GM12878 (cell line): ENCODE data around the gene SNRPA1. TPM values are rescaled to one million over a fixed set of nuclear protein-coding genes. Genes with fewer than 3 reads are reported as not detected.

Source experiments
- ATAC-seq: fragments of 200-7000 bp; cut with Tn5 transposase; 3 replicates; pipeline ENCODE4 v1.9.1; 2020; ENCODE audit warnings: mild to moderate bottlenecking, moderate library complexity
- BruUV-seq: library from RNA; stranded (reverse); fragments of 400-500 nt; replicated peaks from 2 replicates; lab custom pipeline; 2021; lab: Mats Ljungman, UMichigan
- CTCF ChIA-PET: fragments of 300-600 bp; sonication (Branson Sonifier 250); formaldehyde crosslinking; extraction: SDS; loops from one replicate; lab custom pipeline; 2021; ENCODE audit warnings: inconsistent platforms; lab: Yijun Ruan, JAX
- POLR2A ChIA-PET: fragments of 350-600 bp; formaldehyde crosslinking; extraction: SDS; loops from one replicate; lab custom pipeline; 2021; ENCODE audit warnings: inconsistent platforms; lab: Charles Lee
- RAD21 ChIA-PET: fragments of 300-600 bp; sonication (Branson Sonifier 250); formaldehyde crosslinking; loops from one replicate; lab custom pipeline; 2023; ENCODE audit warnings: antibody characterized with exemption; ENCODE audit not compliant: unreplicated experiment; lab: Charles Lee
- SMC1A ChIA-PET: fragments of 300-600 bp; sonication (Branson Sonifier 250); formaldehyde crosslinking; loops from one replicate; lab custom pipeline; 2023; ENCODE audit not compliant: unreplicated experiment, uncharacterized antibody; lab: Charles Lee
- DNase-seq: peaks from one replicate; pipeline ENCODE4 v3.0.0-alpha.2; 2011; ENCODE audit warnings: low read depth, low spot score
- FAIRE-seq: peaks from 3 replicates; lab custom pipeline; 2011; peaks lifted over from hg19 to GRCh38; lab: Jason Lieb, UNC
- H2AFZ ChIP-seq: 2 replicates; pipeline ENCODE4 v1.6.0; 2011; ENCODE audit warnings: low read depth, low read length, control low read depth; ENCODE audit not compliant: control insufficient read depth
- H3K27ac ChIP-seq: 2 replicates; pipeline ENCODE4 v1.5.1; 2011; ENCODE audit warnings: control low read depth; ENCODE audit not compliant: control insufficient read depth, insufficient read depth
- H3K27me3 ChIP-seq, 2 experiments: replicated peaks in 1 of 2; 2 replicates each; pipeline versions ENCODE4 v1.6.0 to v1.6.1; 2011; ENCODE audit warnings: low read length in 1 of 2; ENCODE audit not compliant: control insufficient read depth in 2 of 2, insufficient read depth in 2 of 2
- H3K36me3 ChIP-seq, 2 experiments: 2 replicates each; pipeline ENCODE4 v1.5.1; 2011; ENCODE audit warnings: low read length in 1 of 2; ENCODE audit not compliant: control insufficient read depth in 2 of 2, insufficient read depth in 2 of 2
- H3K4me1 ChIP-seq: 2 replicates; pipeline ENCODE4 v1.6.1; 2011; ENCODE audit warnings: mild to moderate bottlenecking, low read length, moderate library complexity, mixed read lengths; ENCODE audit not compliant: control insufficient read depth, insufficient read depth
- H3K4me2 ChIP-seq: 2 replicates; pipeline ENCODE4 v1.6.0; 2011; ENCODE audit warnings: control low read depth; ENCODE audit not compliant: control insufficient read depth, insufficient read depth
- H3K4me3 ChIP-seq: fragments of 200-600 bp; sonication (generic); 2 replicates; pipeline ENCODE4 v1.5.1; 2016
- H3K79me2 ChIP-seq: 2 replicates; pipeline ENCODE4 v1.6.0; 2011; ENCODE audit warnings: low read length; ENCODE audit not compliant: control insufficient read depth, insufficient read depth
- H3K9ac ChIP-seq: 2 replicates; pipeline ENCODE4 v1.8.0; 2011; ENCODE audit warnings: low read length, control low read depth, mixed read lengths; ENCODE audit not compliant: control insufficient read depth, insufficient read depth
- H3K9me3 ChIP-seq: replicated peaks from 3 replicates; pipeline ENCODE4 v1.5.1; 2011; ENCODE audit warnings: mild to moderate bottlenecking, low read length; ENCODE audit not compliant: control insufficient read depth, insufficient read depth
- H4K20me1 ChIP-seq: 2 replicates; pipeline ENCODE4 v1.6.0; 2011; ENCODE audit not compliant: control insufficient read depth, insufficient read depth
- BMI1 ChIP-seq: fragments of 450-650 bp; IDR thresholded peaks from 2 replicates; pipeline ENCODE4 v1.6.1; 2016; ENCODE audit warnings: mild to moderate bottlenecking, moderate library complexity, borderline replicate concordance
- CBFB ChIP-seq: IDR thresholded peaks from 2 replicates; pipeline ENCODE4 v1.6.1; 2016; ENCODE audit warnings: antibody characterized with exemption, low read depth
- CHD1 ChIP-seq: IDR thresholded peaks from 2 replicates; pipeline ENCODE4 v1.6.1; 2012; ENCODE audit warnings: low read depth, low read length, improper control_type of control experiment
- FOXK2 ChIP-seq: fragments of 450-650 bp; IDR thresholded peaks from 2 replicates; pipeline ENCODE4 v1.6.1; 2017; ENCODE audit warnings: mild to moderate bottlenecking, moderate library complexity
- JUND ChIP-seq: IDR thresholded peaks from 2 replicates; pipeline ENCODE4 v1.6.1; 2012; ENCODE audit warnings: low read depth, mild to moderate bottlenecking, low read length, improper control_type of control experiment, moderate library complexity
- MAX ChIP-seq: IDR thresholded peaks from 2 replicates; pipeline ENCODE4 v1.6.1; 2012; ENCODE audit warnings: low read depth, low read length, improper control_type of control experiment
- MYB ChIP-seq: fragments of 150-350 bp; IDR thresholded peaks from 2 replicates; pipeline ENCODE4 v1.6.1; 2014; ENCODE audit warnings: mild to moderate bottlenecking, low read depth, low read length, borderline replicate concordance
- RELB ChIP-seq: fragments of 450-650 bp; IDR thresholded peaks from 2 replicates; pipeline ENCODE4 v1.6.1; 2017; ENCODE audit warnings: low read depth, mild to moderate bottlenecking, moderate library complexity
- RUNX3 ChIP-seq: IDR thresholded peaks from 2 replicates; pipeline ENCODE4 v1.6.1; 2012; ENCODE audit warnings: low read length, inconsistent platforms
- SIX5 ChIP-seq: IDR thresholded peaks from 2 replicates; pipeline ENCODE4 v1.6.1; 2011; ENCODE audit warnings: mild to moderate bottlenecking, low read depth, low read length, moderate library complexity; ENCODE audit not compliant: severe bottlenecking
- SKIL ChIP-seq: fragments of 450-650 bp; IDR thresholded peaks from 2 replicates; pipeline ENCODE4 v1.6.1; 2017; ENCODE audit warnings: mild to moderate bottlenecking, low read depth, inconsistent platforms; ENCODE audit not compliant: poor library complexity, severe bottlenecking
- SMAD5 ChIP-seq: IDR thresholded peaks from 2 replicates; pipeline ENCODE4 v1.6.1; 2016; ENCODE audit warnings: antibody characterized with exemption, low read depth
- SREBF1 ChIP-seq: IDR thresholded peaks from 2 replicates; pipeline ENCODE4 v1.6.1; 2012; ENCODE audit warnings: mild to moderate bottlenecking, low read length
- TBL1XR1 ChIP-seq: IDR thresholded peaks from 2 replicates; pipeline ENCODE4 v1.6.1; 2012; ENCODE audit warnings: low read depth, low read length, improper control_type of control experiment
- WRNIP1 ChIP-seq: IDR thresholded peaks from 2 replicates; pipeline ENCODE4 v1.6.1; 2011; ENCODE audit warnings: low read depth, low read length, improper control_type of control experiment, borderline replicate concordance
- ZNF207 ChIP-seq: fragments of 450-650 bp; IDR thresholded peaks from 2 replicates; pipeline ENCODE4 v1.6.1; 2014; ENCODE audit warnings: antibody characterized with exemption, mild to moderate bottlenecking, borderline replicate concordance
- ZNF24 ChIP-seq: fragments of 450-650 bp; IDR thresholded peaks from 2 replicates; pipeline ENCODE4 v1.6.1; 2017; ENCODE audit warnings: antibody characterized with exemption, mild to moderate bottlenecking
- ZZZ3 ChIP-seq: IDR thresholded peaks from 2 replicates; pipeline ENCODE4 v1.6.1; 2011; ENCODE audit warnings: low read depth; ENCODE audit not compliant: control insufficient read depth, insufficient read length
- WGBS: methylation state at CpG from one replicate; pipeline ENCODE4 v1.1.6; 2016; ENCODE audit warnings: low lambda C conversion rate; ENCODE audit not compliant: insufficient replicate concordance, insufficient coverage; ENCODE audit errors: missing lambda C conversion rate; 5-methylcytosine and 5-hydroxymethylcytosine counted together
- in situ Hi-C: fragments of 300-500 bp; cut with MboI; formaldehyde crosslinking; loops from 9 replicates; pipeline ENCODE4 v1.14.3; 2018; ENCODE audit warnings: mixed read lengths
- intact Hi-C: fragments of 100-400 bp; cut with micrococcal nuclease; formaldehyde crosslinking; loops from one replicate; pipeline ENCODE4 v1.14.2; 2022; ENCODE audit not compliant: unreplicated experiment
- polyA plus RNA-seq, 11 experiments: library from polyadenylated mRNA; depleted of rRNA in 4 of 11; unstranded in 6 of 11; stranded (reverse) in 5 of 11; fragments of >200 nt; fragmentation: Nextera tagmentation in 4 of 11; fragmentation: Illumina TruSeq in 1 of 11; extraction: Ambion mirVana in 4 of 11; extraction: Trizol in 1 of 11; gene quantifications; 1 replicate in 1 of 11; 2 replicates in 10 of 11; pipeline versions ENCODE4 v1.2.1 to v1.2.3, GENCODE V29; 2011 to 2016; ENCODE audit warnings: inconsistent platforms in 2 of 11, missing spikeins in 2 of 11, low read depth in 1 of 11
- total RNA-seq, 4 experiments: library from RNA; depleted of rRNA in 3 of 4; stranded (reverse); fragments of >200 nt in 3 of 4; fragmentation: Illumina TruSeq in 1 of 4; extraction: Trizol in 1 of 4; gene quantifications; 2 replicates each; pipeline versions ENCODE4 v1.2.1 to v1.2.3, GENCODE V29; 2013 to 2021

Gene SNRPA1
- total and polyA plus RNA-seq, 10 of the 15 experiments (the other 5 are each of a cell fraction or from before 2014, with no cell fraction given) = 59.9 to 267 (median 161) TPM

- intact Hi-C loops = no loop called here
- ChIA-PET POLR2A (no interaction called here), CTCF (no interaction called here), RAD21 (interaction anchor here (1.0 kb wide), 1 partner anchor 334 kb away, joined by 3 read pairs; no protein-coding TSS in a partner anchor), SMC1A (interaction anchor here (1.7 kb wide), 1 partner anchor 11 kb away, joined by 3 read pairs; no protein-coding TSS in a partner anchor)
- H3K36me3 ChIP-seq = no peaks in the 10 kb centered on the region
- FAIRE-seq (no peak), DNase-seq (no peak), ATAC-seq (no peak)
- no peak overlapping the region for H2AFZ ChIP-seq
- H4K20me1 ChIP-seq = no peaks in the 10 kb centered on the region
- peaks cover 0 to 1% of the 10 kb centered on the region in 2 experiments; a peak in 2 of 4 replicates for H3K27me3 ChIP-seq
- no peak overlapping the region for H3K4me2 ChIP-seq
- no peaks in the 10 kb centered on the region for H3K9me3 ChIP-seq
- 32% methylated on average over 10 of the region's 10 CpGs for WGBS
- TF ChIP-seq RELB (no peak), MAX (no peak), SMAD5 (no peak), FOXK2 (no peak), SREBF1 (no peak), WRNIP1 (no peak), TBL1XR1 (no peak), ZZZ3 (no peak), SKIL (no peak), ZNF24 (no peak), SIX5 (no peak), BMI1 (no peak), ZNF207 (no peak), CBFB (no peak), MYB (no peak), RUNX3 (no peak), CHD1 (no peak), JUND (no peak)
- in situ Hi-C loops = no loop called here
- H3K4me1 ChIP-seq = no peaks in the 10 kb centered on the region
- BruUV-seq = no TSS peak
- no peak overlapping the region for H3K4me3 ChIP-seq
- H3K27ac ChIP-seq = no peak overlapping the region
- H3K79me2 ChIP-seq = no peaks in the 10 kb centered on the region
- no peak overlapping the region for H3K9ac ChIP-seq
Measured at GRCh38 chr15:101306341-101307047, 11.4 kb upstream of the SNRPA1 start.
